Ovary (tissue), 9 donors: Measurements from ENCODE around the gene CA6. TPM values are rescaled to one million over a fixed set of nuclear protein-coding genes. Genes with fewer than 3 reads are reported as not detected.

ENCODE experiments used
- DNase-seq, 5 donors: peaks; one replicate each; pipeline ENCODE4 v3.0.0-alpha.2; 2019 to 2020
- H3K27ac ChIP-seq, 2 donors: fragments of 200-600 bp; one replicate each; pipeline versions ENCODE4 v1.5.1 to v1.8.0; 2019 to 2022
- H3K27me3 ChIP-seq: fragments of 200-600 bp; one replicate; pipeline ENCODE4 v1.8.0; 2022
- H3K36me3 ChIP-seq: fragments of 200-600 bp; sonication (generic); one replicate; pipeline ENCODE4 v1.5.1; 2019
- H3K4me1 ChIP-seq: one replicate; pipeline ENCODE4 v1.8.1; 2013; ENCODE audit warnings: mild to moderate bottlenecking, moderate library complexity; ENCODE audit not compliant: insufficient read depth
- H3K4me3 ChIP-seq: fragments of 200-600 bp; sonication (generic); one replicate; pipeline ENCODE4 v1.5.1; 2017
- H3K9me3 ChIP-seq, 2 donors: fragments of 200-600 bp in 1 of 2; sonication (generic) in 1 of 2; one replicate each; pipeline versions ENCODE4 v1.5.1 to v1.8.1; 2013 to 2019; ENCODE audit warnings: mild to moderate bottlenecking in 1 of 2, moderate library complexity in 1 of 2
- EP300 ChIP-seq: sonication (generic); formaldehyde crosslinking; IDR thresholded peaks from one replicate; pipeline ENCODE4 v1.6.1; 2017; ENCODE audit warnings: antibody characterized with exemption
- POLR2A ChIP-seq: fragments of 450-650 bp; IDR thresholded peaks from one replicate; pipeline ENCODE4 v1.6.1; 2017; ENCODE audit warnings: antibody characterized with exemption, mild to moderate bottlenecking, moderate library complexity
- WGBS, 3 donors: extraction: QIAGEN DNeasy Blood & Tissue Kit in 1 of 3; methylation state at CpG; one replicate each; pipeline versions ENCODE4 v1.1.5 to v1.1.7; 2013 to 2017; 5-methylcytosine and 5-hydroxymethylcytosine counted together
- intact Hi-C, 4 donors: fragments of 100-400 bp; cut with DNase I; formaldehyde crosslinking; loops; one replicate each; pipeline versions ENCODE4 v1.11.0 to v1.15.1; 2022 to 2023
- polyA plus RNA-seq, 2 donors: library from polyadenylated mRNA; stranded (reverse); fragments of 200-250 nt in 1 of 2; fragments of 350-450 nt in 1 of 2; fragmentation: Illumina TruSeq in 1 of 2; extraction: RNeasy Lipid Tissue Mini Kit (QIAGEN cat#74804) in 1 of 2; gene quantifications; one replicate each; pipeline ENCODE4 v1.2.3, GENCODE V29; 2013 to 2014
- total RNA-seq, 7 donors: library from RNA; depleted of rRNA in 2 of 7; stranded (reverse); fragments of >200 nt in 2 of 7; fragmentation: NEBNext Ultra II Directional in 3 of 7; extraction: Animal tissue kit (Norgen Biotek cat#: 25700) in 3 of 7; gene quantifications; one replicate each; pipeline versions ENCODE4 v1.1.0 to v1.2.4, GENCODE V29; 2016 to 2023
- TF ChIP-seq, protein P1 (sequence below), 3 donors: fragments of 450-650 bp in 2 of 3; fragments of 200-600 bp in 1 of 3; IDR thresholded peaks; one replicate each; pipeline versions ENCODE4 v1.5.1 to v1.8.0; 2016 to 2022; ENCODE audit warnings: antibody characterized with exemption in 3 of 3, mild to moderate bottlenecking in 1 of 3
- donor health status: DM: no; HTN: no; CAD: no; lungs with moderate emphysema.
- donor health status: DM: no; HTN: no; CAD: no.
- donor health status: Bipolar disorder and iron deficiency.
- donor health status: DM: yes; HTN: yes; CAD: no.
- donor health status: DM: no; HTN: no; CAD: no.
- donor health status: DM: yes; HTN: yes; CAD: no.

CA6 gene
- total and polyA plus RNA-seq, 9 donors = not detected

DNA sequence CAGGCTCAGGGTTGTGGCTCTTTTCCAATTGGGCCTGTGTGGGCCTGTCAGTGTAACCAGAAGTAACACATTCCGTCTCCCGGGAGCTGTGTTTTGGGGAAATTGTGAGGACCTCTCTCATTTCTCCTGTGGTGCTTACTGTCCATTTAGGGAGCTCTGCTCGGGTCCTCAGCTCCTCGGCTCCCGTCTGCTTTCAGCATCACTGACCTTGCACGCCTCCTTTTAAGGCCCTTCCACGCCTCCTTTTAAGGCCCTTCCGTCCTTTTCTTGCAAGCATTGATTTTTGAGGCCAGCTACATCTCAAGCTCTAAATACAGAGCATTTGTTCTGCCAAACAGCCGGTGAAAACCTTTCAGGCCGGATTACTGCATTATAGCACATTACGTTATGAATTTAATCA, 9.7 kb downstream of the CA6 start:
- Histone ChIP-seq H3K36me3 (no peaks in the 10 kb centered on the region), H3K27ac (no peak overlapping the region), H3K9me3 (no peaks in the 10 kb centered on the region), H3K4me3 (no peak overlapping the region), H3K4me1 (no peaks in the 10 kb centered on the region), H3K27me3 (no peaks in the 10 kb centered on the region)
- intact Hi-C loops = no loop called here
- DNase-seq = peak in 1 of 5 donors; percentile 21
- TF ChIP-seq POLR2A (no peak), EP300 (no peak)
- TF ChIP-seq, protein P1, sequence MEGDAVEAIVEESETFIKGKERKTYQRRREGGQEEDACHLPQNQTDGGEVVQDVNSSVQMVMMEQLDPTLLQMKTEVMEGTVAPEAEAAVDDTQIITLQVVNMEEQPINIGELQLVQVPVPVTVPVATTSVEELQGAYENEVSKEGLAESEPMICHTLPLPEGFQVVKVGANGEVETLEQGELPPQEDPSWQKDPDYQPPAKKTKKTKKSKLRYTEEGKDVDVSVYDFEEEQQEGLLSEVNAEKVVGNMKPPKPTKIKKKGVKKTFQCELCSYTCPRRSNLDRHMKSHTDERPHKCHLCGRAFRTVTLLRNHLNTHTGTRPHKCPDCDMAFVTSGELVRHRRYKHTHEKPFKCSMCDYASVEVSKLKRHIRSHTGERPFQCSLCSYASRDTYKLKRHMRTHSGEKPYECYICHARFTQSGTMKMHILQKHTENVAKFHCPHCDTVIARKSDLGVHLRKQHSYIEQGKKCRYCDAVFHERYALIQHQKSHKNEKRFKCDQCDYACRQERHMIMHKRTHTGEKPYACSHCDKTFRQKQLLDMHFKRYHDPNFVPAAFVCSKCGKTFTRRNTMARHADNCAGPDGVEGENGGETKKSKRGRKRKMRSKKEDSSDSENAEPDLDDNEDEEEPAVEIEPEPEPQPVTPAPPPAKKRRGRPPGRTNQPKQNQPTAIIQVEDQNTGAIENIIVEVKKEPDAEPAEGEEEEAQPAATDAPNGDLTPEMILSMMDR (IDR thresholded peaks at IDR 0.05) = no peak
- 39 to 53% (median 43%) methylated on average over 11 of the region's 11 CpGs for WGBS, 3 donors

DNA sequence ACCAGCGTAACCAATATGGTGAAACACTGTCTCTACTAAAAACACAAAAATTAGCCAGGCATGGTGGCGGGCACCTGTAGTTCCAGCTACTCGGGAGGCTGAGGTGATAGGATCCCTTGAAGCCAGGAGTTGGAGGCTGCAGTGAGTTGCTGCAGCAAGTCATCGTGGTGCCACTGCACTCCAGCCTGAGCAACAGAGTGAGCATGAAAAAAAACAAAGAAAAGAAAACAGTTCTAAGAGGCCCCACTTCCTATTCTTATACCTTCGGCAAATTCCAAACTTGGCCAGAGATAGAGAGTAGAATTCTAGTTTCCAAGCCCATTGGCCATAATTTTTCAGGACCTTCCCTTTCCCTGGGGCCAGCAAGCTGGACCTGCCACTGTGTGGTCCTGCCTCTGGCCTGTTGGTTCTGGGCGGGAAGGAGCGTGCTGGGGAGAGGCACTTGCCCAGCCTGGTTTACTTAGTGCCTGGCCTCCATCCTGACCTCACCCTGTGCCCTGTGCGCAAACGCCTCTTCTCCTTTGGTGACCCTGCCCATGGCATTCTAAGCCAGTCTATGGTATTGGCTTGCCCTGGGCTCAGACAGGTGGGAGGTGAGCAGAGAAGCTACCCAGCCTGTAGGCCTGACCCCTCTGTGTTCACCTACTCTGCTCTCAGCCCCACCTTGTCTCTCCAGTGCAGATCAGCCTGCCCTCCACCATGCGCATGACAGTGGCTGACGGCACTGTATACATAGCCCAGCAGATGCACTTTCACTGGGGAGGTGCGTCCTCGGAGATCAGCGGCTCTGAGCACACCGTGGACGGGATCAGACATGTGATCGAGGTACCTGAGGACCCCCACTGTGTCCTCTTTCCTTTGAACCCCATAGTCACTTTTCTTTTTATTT, 11.0 kb downstream of the CA6 start:
- intact Hi-C loops = no loop called here
- no peaks in the 10 kb centered on the region for H3K9me3 ChIP-seq
- H3K27ac ChIP-seq = no peak overlapping the region
- no peaks in the 10 kb centered on the region for H3K27me3 ChIP-seq
- 92 to 94% (median 93%) methylated on average over 17 of the region's 17 CpGs for WGBS, 3 donors
- TF ChIP-seq POLR2A (no peak), EP300 (no peak)
- TF ChIP-seq, protein P1 (IDR thresholded peaks at IDR 0.05) = no peak
- H3K4me1 ChIP-seq = no peaks in the 10 kb centered on the region
- no peak overlapping the region for H3K4me3 ChIP-seq
- no peaks in the 10 kb centered on the region for H3K36me3 ChIP-seq
- DNase-seq = no peak

DNA sequence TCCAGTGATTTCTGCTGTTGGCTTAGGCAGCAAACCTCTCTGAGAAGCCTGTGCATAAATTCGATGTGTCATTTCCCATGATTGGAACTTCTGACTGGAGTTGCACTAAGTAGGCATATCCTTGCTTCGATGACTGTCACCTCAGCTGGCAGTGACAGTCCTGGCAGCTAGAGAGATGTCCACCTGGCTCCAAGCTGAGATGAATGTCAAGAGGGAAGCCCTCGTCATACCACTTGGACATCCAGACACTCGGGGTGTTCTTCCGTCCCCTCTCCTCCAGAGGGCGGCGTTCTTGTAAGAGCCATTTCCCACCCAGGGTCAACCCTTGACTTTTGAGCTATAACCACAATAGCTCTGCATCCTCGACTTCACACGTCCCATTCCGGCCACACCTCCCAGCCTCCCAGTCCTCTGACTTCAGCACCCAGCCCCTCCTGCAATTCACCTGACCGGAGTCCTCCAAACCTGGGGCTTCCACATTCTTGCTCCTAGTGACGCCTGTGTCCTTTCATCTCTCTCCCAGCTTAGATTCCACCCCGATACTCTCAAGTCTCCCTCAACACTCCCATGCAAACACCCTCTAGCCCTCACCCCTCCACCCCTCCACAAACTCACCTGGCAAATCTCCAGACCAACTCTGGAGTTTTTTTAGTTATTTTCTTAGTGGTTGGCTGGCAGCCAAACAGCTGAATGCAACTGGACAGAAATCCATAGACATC, 17.3 kb downstream of the CA6 start:
- intact Hi-C loops = no loop called here
- H3K4me3 ChIP-seq = no peak overlapping the region
- H3K36me3 ChIP-seq = no peaks in the 10 kb centered on the region
- H3K4me1 ChIP-seq = no peaks in the 10 kb centered on the region
- 54 to 61% (median 58%) methylated on average over 13 of the region's 13 CpGs for WGBS, 3 donors
- DNase-seq = no peak
- TF ChIP-seq POLR2A (no peak), EP300 (no peak)
- no peaks in the 10 kb centered on the region for H3K9me3 ChIP-seq
- no peak overlapping the region for H3K27ac ChIP-seq
- no peaks in the 10 kb centered on the region for H3K27me3 ChIP-seq

DNA sequence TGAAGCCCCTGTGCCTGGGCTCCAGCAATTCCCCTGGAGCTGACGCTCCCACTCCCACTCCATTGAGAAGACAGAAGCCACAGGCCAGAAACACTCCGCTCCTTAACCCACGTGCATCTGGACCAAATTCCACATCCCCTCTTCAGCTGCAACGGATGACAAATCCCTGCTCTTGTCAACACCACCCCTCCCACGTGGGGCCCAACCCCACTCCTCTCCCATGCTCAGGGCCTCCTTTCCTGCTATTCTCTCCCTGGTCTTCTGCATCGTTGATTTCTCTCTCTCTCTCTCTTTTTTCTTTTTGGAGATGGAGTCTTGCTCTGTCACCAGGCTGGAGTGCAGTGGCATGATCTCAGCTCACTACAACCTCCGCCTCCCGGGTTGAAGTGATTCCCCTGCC, 18.3 kb downstream of the CA6 start:
- DNase-seq = no peak
- no peaks in the 10 kb centered on the region for H3K27me3 ChIP-seq
- intact Hi-C loops = no loop called here
- H3K36me3 ChIP-seq = no peaks in the 10 kb centered on the region
- no peak for TF ChIP-seq POLR2A
- TF ChIP-seq, protein P1 (IDR thresholded peaks at IDR 0.05) = no peak
- TF ChIP-seq EP300 = no peak
- 52 to 59% (median 57%) methylated on average over 8 of the region's 8 CpGs for WGBS, 3 donors
- no peaks in the 10 kb centered on the region for H3K9me3 ChIP-seq
- H3K4me3 ChIP-seq = no peak overlapping the region
- H3K4me1 ChIP-seq = no peaks in the 10 kb centered on the region
- no peak overlapping the region for H3K27ac ChIP-seq
